Gastrocnemius medialis (tissue), 4 donors: ENCODE results near the gene OPCML. TPM values are rescaled to one million over a fixed set of nuclear protein-coding genes. Genes with fewer than 3 reads are reported as not detected.

Experiments used
- ATAC-seq, 2 donors: fragments of 150-250 bp; one replicate each; pipeline ENCODE4 v1.9.1; 2016
- DNase-seq, 2 donors: peaks; one replicate each; pipeline ENCODE4 v3.0.0-alpha.2; 2019
- H3K27ac ChIP-seq, 4 donors: fragments of 200-600 bp; sonication (generic); 1 replicate in 1 of 4; 2 replicates in 3 of 4; pipeline ENCODE4 v1.5.1; 2016 to 2018; ENCODE audit warnings: mild to moderate bottlenecking in 2 of 4, moderate library complexity in 1 of 4
- H3K27me3 ChIP-seq, 3 donors: fragments of 200-600 bp; sonication (generic) in 2 of 3; 1 replicate in 1 of 3; 2 replicates in 2 of 3; pipeline versions ENCODE4 v1.5.1 to v1.6.0; 2016 to 2019; ENCODE audit warnings: mild to moderate bottlenecking in 1 of 3, moderate library complexity in 1 of 3
- H3K36me3 ChIP-seq, 2 donors: fragments of 200-600 bp; sonication (generic) in 1 of 2; one replicate each; pipeline ENCODE4 v1.5.1; 2017 to 2018
- H3K4me1 ChIP-seq, 2 donors: fragments of 200-600 bp; sonication (generic) in 1 of 2; one replicate each; pipeline ENCODE4 v1.5.1; 2016 to 2017; ENCODE audit warnings: mild to moderate bottlenecking in 2 of 2
- H3K4me3 ChIP-seq, 4 donors: fragments of 200-600 bp; sonication (generic) in 3 of 4; 1 replicate in 1 of 4; 2 replicates in 3 of 4; pipeline ENCODE4 v1.5.1; 2016 to 2019; ENCODE audit warnings: mild to moderate bottlenecking in 2 of 4
- H3K9me3 ChIP-seq, 3 donors: fragments of 200-600 bp; sonication (generic) in 2 of 3; 1 replicate in 1 of 3; 2 replicates in 2 of 3; pipeline ENCODE4 v1.5.1; 2016 to 2019
- POLR2A ChIP-seq, 2 donors: fragments of 450-650 bp; IDR thresholded peaks; one replicate each; pipeline ENCODE4 v1.6.1; 2017; ENCODE audit warnings: antibody characterized with exemption in 2 of 2, mild to moderate bottlenecking in 2 of 2, moderate library complexity in 2 of 2
- in situ Hi-C, 4 donors: fragments of 200-750 bp; cut with MboI; loops; one replicate each; pipeline versions ENCODE4 v1.15.0 to v1.8.0; 2017; ENCODE audit warnings: low sequenced_read_pairs in 4 of 4
- intact Hi-C: fragments of 100-400 bp; cut with DNase I; formaldehyde crosslinking; loops from one replicate; pipeline ENCODE4 v1.15.1; 2023; ENCODE audit warnings: low total_unique reads
- total RNA-seq, 4 donors: library from RNA; depleted of rRNA; stranded (reverse); fragments of >200 nt; gene quantifications; one replicate each; pipeline versions ENCODE4 v1.1.0 to v1.2.3, GENCODE V29; 2016
- TF ChIP-seq, protein P1 (sequence below), 5 experiments: fragments of 450-650 bp in 3 of 5; fragments of 200-600 bp in 2 of 5; sonication (generic) in 2 of 5; IDR thresholded peaks in 4 of 5; conservative IDR thresholded peaks in 1 of 5; 1 replicate in 4 of 5; 2 replicates in 1 of 5; pipeline ENCODE4 v1.5.1; 2016 to 2019; ENCODE audit warnings: antibody characterized with exemption in 5 of 5, mild to moderate bottlenecking in 3 of 5, moderate library complexity in 3 of 5

OPCML gene
- total RNA-seq, 4 donors from 2014 or later: not detected

DNA sequence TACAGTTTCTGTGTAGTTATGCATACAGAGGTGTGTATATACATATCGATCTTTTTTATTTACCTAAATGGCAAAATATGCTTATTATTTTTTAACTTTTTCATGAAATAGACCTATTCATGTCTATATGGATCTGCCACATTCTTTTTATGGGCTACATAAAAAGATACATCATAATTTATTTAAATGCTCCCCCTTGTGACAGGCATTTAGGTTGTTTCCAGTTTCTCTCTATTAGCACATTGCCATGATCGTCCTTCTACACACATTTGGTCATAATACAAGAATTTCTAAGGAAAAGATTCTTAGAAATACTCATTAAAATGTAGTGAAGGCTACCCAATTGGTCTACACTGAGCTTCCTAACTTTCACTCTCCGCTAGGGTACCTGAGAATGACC is 1067.4 kb downstream of the OPCML start:
- intact Hi-C loops (no loop called here), in situ Hi-C loops (no loop called here)
- Histone ChIP-seq H3K4me3 (no peak overlapping the region), H3K27ac (no peak overlapping the region), H3K36me3 (no peaks in the 10 kb centered on the region), H3K27me3 (no peaks in the 10 kb centered on the region), H3K9me3 (no peaks in the 10 kb centered on the region), H3K4me1 (no peaks in the 10 kb centered on the region)
- no peak for TF ChIP-seq POLR2A (IDR thresholded peaks at IDR 0.05)
- TF ChIP-seq, protein P1, sequence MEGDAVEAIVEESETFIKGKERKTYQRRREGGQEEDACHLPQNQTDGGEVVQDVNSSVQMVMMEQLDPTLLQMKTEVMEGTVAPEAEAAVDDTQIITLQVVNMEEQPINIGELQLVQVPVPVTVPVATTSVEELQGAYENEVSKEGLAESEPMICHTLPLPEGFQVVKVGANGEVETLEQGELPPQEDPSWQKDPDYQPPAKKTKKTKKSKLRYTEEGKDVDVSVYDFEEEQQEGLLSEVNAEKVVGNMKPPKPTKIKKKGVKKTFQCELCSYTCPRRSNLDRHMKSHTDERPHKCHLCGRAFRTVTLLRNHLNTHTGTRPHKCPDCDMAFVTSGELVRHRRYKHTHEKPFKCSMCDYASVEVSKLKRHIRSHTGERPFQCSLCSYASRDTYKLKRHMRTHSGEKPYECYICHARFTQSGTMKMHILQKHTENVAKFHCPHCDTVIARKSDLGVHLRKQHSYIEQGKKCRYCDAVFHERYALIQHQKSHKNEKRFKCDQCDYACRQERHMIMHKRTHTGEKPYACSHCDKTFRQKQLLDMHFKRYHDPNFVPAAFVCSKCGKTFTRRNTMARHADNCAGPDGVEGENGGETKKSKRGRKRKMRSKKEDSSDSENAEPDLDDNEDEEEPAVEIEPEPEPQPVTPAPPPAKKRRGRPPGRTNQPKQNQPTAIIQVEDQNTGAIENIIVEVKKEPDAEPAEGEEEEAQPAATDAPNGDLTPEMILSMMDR (IDR thresholded peaks at IDR 0.05 in 4 of 5, conservative IDR thresholded peaks at IDR 0.05 in 1 of 5): no peak
- no peak for ATAC-seq
- no peak for DNase-seq

DNA sequence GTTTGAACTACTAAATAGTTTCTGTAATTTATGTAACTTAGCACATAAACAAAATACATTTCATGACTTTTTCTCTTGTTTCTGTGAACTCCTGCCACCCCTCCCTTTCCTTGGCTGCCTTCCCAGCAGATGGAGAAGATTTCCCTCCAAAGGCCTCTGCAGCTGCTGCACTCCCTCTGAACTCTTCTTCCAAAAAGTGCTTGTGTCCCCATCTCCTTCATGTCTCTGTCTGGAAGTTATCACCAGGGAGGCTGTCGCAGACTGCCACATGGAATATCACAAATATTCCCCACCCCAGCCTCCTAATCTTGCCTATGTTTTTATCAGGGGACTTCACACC is 1068.3 kb downstream of the OPCML start:
- H3K4me1 ChIP-seq: no peaks in the 10 kb centered on the region
- no peak overlapping the region for H3K27ac ChIP-seq
- no peaks in the 10 kb centered on the region for H3K27me3 ChIP-seq
- in situ Hi-C loops (no loop called here), intact Hi-C loops (no loop called here)
- ATAC-seq (no peak), DNase-seq (no peak)
- H3K9me3 ChIP-seq: no peaks in the 10 kb centered on the region
- H3K36me3 ChIP-seq: no peaks in the 10 kb centered on the region
- no peak for TF ChIP-seq POLR2A (IDR thresholded peaks at IDR 0.05)
- TF ChIP-seq, protein P1 (IDR thresholded peaks at IDR 0.05 in 4 of 5, conservative IDR thresholded peaks at IDR 0.05 in 1 of 5): no peak
- no peak overlapping the region for H3K4me3 ChIP-seq

DNA sequence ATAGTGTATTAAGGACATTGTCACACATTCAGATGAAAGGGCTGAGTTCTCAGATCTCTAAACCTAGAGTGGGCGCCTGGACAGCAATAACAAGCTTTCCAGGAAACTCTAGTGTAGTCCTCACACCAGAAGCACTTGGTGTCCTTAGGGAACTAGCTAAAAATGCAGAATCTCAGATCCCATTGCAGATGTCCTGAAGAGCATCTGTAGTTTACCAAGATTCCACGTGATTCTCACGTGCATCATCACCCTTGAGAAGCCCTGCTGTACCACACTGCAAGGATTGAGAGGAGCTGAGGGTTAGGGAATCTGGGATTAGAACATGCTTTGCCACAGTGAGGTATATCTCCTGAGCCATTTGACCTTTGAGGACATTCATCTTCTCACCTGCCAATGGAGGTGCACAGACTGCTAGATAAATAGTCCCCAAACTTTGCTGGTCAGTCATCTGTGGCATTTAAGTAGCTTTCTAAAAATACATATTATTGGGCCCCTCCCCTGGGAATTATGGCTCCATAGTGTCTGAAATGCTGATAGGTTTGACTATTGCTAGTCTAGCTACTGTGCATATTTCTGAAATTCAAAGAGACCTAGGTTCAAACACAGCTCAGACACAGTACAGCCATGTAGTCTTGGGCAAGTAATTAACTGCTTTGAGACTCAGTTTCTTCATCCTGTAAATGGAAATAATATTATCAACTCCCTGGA is 1068.9 kb downstream of the OPCML start:
- no peaks in the 10 kb centered on the region for H3K9me3 ChIP-seq
- no peak overlapping the region for H3K27ac ChIP-seq
- intact Hi-C loops (no loop called here), in situ Hi-C loops (no loop called here)
- DNase-seq (no peak), ATAC-seq (no peak)
- TF ChIP-seq, protein P1 (IDR thresholded peaks at IDR 0.05 in 4 of 5, conservative IDR thresholded peaks at IDR 0.05 in 1 of 5): no peak
- TF ChIP-seq POLR2A (IDR thresholded peaks at IDR 0.05): no peak
- no peaks in the 10 kb centered on the region for H3K36me3 ChIP-seq
- H3K4me3 ChIP-seq: no peak overlapping the region
- no peaks in the 10 kb centered on the region for H3K27me3 ChIP-seq
- H3K4me1 ChIP-seq: no peaks in the 10 kb centered on the region

DNA sequence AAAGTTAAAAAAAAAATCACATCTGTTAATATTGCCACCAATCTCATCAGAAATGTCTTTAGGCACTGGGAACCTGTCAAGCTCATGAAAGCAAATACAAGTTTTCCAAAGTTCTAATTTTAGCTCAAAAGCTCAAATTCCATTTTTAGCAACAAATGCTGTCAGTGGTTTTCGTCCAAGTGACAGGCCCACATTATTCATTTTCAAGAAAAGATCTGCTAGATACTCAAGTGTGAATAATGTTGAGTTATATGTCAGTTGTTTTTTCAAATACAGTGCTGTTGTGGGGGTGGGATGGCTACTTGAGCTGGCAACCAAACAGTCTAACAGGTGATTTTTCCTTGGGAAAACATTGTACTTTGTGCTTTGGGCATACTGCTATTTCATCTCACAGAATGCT is 1072.6 kb downstream of the OPCML start:
- H3K9me3 ChIP-seq: no peaks in the 10 kb centered on the region
- intact Hi-C loops (no loop called here), in situ Hi-C loops (no loop called here)
- no peaks in the 10 kb centered on the region for H3K36me3 ChIP-seq
- DNase-seq: no peak
- TF ChIP-seq, protein P1 (IDR thresholded peaks at IDR 0.05 in 4 of 5, conservative IDR thresholded peaks at IDR 0.05 in 1 of 5): no peak
- TF ChIP-seq POLR2A (IDR thresholded peaks at IDR 0.05): no peak
- no peak for ATAC-seq
- no peak overlapping the region for H3K27ac ChIP-seq
- no peaks in the 10 kb centered on the region for H3K4me1 ChIP-seq
- no peaks in the 10 kb centered on the region for H3K27me3 ChIP-seq
- no peak overlapping the region for H3K4me3 ChIP-seq

DNA sequence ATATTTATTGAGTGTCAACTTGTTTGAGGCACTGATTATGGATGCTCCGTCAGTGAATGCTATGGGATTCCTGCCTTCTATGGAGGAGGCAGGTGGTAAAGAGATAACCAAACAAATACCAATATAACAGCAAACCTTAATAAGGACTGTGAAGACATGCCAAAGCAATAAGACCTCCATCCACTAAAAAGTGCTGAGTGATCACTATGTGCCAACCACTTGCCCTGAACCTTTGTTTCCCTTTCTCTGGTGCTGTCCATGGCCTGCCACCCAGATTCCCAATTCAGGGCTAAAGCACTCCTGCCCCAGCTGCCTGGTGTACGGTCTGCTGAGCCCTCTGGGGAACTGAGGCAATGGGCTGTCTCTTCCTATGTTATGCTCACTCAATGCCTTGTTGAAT is 1074.9 kb downstream of the OPCML start:
- ATAC-seq: no peak
- intact Hi-C loops (no loop called here), in situ Hi-C loops (no loop called here)
- Histone ChIP-seq H3K36me3 (no peaks in the 10 kb centered on the region), H3K27me3 (no peaks in the 10 kb centered on the region), H3K4me1 (no peaks in the 10 kb centered on the region), H3K9me3 (no peaks in the 10 kb centered on the region), H3K27ac (no peak overlapping the region), H3K4me3 (no peak overlapping the region)
- no peak for DNase-seq
- TF ChIP-seq, protein P1 (IDR thresholded peaks at IDR 0.05 in 4 of 5, conservative IDR thresholded peaks at IDR 0.05 in 1 of 5): no peak
- TF ChIP-seq POLR2A (IDR thresholded peaks at IDR 0.05): no peak
